ENCODE data around the gene TMEM121B. TPM values are rescaled to one million over a fixed set of nuclear protein-coding genes. Genes with fewer than 3 reads are reported as not detected.
"Not testable (repeated sequence)": the region's sequence is repeated elsewhere in the genome, so short reads cannot be mapped to it uniquely, and the experiment has no call there.

The TMEM121B gene
- total RNA-seq, 1 donor: not detected

DNA sequence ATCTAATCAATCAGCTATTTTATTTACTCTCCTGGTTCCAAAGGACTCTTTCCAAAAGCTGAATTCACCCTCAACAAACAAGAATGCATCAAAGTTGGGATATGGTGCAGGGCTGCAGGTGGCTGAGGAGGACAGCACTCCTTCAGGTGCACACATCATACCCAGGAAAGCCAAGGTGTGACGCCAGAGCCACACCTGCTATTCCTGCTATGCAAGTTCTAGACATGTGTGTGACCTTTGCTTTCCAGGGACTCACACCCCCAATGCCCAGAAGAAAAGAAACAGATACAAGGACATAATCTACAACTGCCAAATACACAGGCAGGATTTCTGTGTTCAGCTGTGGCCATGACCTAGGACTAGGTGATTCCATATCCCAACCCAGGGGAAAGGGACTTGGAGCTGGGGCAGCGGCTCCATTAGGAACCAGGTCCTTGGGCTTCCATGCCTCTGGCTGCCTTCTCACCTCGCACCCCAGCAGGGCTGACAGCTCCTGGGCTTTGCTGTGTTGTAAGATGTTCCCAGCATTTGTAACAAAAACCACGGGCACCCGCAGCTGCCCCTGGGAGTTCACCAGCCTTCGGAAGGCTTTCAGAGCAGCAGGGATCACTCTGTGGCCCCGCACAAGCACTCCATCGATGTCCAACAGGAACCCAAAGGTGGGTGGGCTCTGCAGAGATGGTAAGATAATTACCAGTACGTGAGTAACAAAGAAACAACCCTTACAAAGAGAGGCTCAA lies 28.1 kb upstream of the TMEM121B start:
- H3K27me3 ChIP-seq (ENCODE audit: insufficient read depth, low read length): no peaks in the 10 kb centered on the region
- no peak overlapping the region for H2AFZ ChIP-seq (ENCODE audit: low read length)
- H3K4me1 ChIP-seq (ENCODE audit: insufficient read depth, low read length): no peaks in the 10 kb centered on the region
- H3K4me2 ChIP-seq (ENCODE audit: insufficient read depth, low read length): no peak overlapping the region
- peaks cover 15% of the 10 kb centered on the region for H3K79me2 ChIP-seq (ENCODE audit: insufficient read depth, low read length)
- H3K9me3 ChIP-seq (ENCODE audit: low read depth, low read length): no peaks in the 10 kb centered on the region
- no peaks in the 10 kb centered on the region for H3K36me3 ChIP-seq (ENCODE audit: insufficient read depth, low read length)
- H3K27ac ChIP-seq (ENCODE audit: low read depth, low read length): no peak overlapping the region
- H3K4me3 ChIP-seq (ENCODE audit: insufficient read depth, low read length): no peak overlapping the region
- H4K20me1 ChIP-seq (ENCODE audit: insufficient read depth, low read length): peaks cover 15% of the 10 kb centered on the region
- peak; percentile 58 for DNase-seq (ENCODE audit: insufficient read length, low spot score, missing footprints)
- TF ChIP-seq, protein P1, sequence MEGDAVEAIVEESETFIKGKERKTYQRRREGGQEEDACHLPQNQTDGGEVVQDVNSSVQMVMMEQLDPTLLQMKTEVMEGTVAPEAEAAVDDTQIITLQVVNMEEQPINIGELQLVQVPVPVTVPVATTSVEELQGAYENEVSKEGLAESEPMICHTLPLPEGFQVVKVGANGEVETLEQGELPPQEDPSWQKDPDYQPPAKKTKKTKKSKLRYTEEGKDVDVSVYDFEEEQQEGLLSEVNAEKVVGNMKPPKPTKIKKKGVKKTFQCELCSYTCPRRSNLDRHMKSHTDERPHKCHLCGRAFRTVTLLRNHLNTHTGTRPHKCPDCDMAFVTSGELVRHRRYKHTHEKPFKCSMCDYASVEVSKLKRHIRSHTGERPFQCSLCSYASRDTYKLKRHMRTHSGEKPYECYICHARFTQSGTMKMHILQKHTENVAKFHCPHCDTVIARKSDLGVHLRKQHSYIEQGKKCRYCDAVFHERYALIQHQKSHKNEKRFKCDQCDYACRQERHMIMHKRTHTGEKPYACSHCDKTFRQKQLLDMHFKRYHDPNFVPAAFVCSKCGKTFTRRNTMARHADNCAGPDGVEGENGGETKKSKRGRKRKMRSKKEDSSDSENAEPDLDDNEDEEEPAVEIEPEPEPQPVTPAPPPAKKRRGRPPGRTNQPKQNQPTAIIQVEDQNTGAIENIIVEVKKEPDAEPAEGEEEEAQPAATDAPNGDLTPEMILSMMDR (IDR thresholded peaks at IDR 0.05; ENCODE audit: extremely low read depth, low read depth, low read length): no peak

- not testable (repeated sequence) for H3K79me2 ChIP-seq (ENCODE audit: insufficient read depth, low read length); H2AFZ ChIP-seq (ENCODE audit: low read length); DNase-seq (ENCODE audit: insufficient read length, low spot score, missing footprints); H3K36me3 ChIP-seq (ENCODE audit: insufficient read depth, low read length); H3K27me3 ChIP-seq (ENCODE audit: insufficient read depth, low read length); H3K4me2 ChIP-seq (ENCODE audit: insufficient read depth, low read length); H3K4me3 ChIP-seq (ENCODE audit: insufficient read depth, low read length); H3K27ac ChIP-seq (ENCODE audit: low read depth, low read length); H4K20me1 ChIP-seq (ENCODE audit: insufficient read depth, low read length); H3K4me1 ChIP-seq (ENCODE audit: insufficient read depth, low read length); H3K9me3 ChIP-seq (ENCODE audit: low read depth, low read length)
Measured at GRCh38 chr22:17147458-17147857, 26.3 kb upstream of the TMEM121B start.

GRCh38 chr22:17145021-17145680 lies 24.0 kb upstream of the TMEM121B start:
- DNase-seq (ENCODE audit: insufficient read length, low spot score, missing footprints): no peak
- Histone ChIP-seq H3K9me3 (ENCODE audit: low read depth, low read length) (no peaks in the 10 kb centered on the region), H3K4me2 (ENCODE audit: insufficient read depth, low read length) (no peak overlapping the region), H2AFZ (ENCODE audit: low read length) (no peak overlapping the region), H4K20me1 (ENCODE audit: insufficient read depth, low read length) (peaks cover 4% of the 10 kb centered on the region), H3K36me3 (ENCODE audit: insufficient read depth, low read length) (no peaks in the 10 kb centered on the region), H3K27ac (ENCODE audit: low read depth, low read length) (no peak overlapping the region), H3K79me2 (ENCODE audit: insufficient read depth, low read length) (no peaks in the 10 kb centered on the region), H3K4me3 (ENCODE audit: insufficient read depth, low read length) (no peak overlapping the region), H3K4me1 (ENCODE audit: insufficient read depth, low read length) (no peaks in the 10 kb centered on the region), H3K27me3 (ENCODE audit: insufficient read depth, low read length) (no peaks in the 10 kb centered on the region)
- TF ChIP-seq, protein P1 (IDR thresholded peaks at IDR 0.05; ENCODE audit: extremely low read depth, low read depth, low read length): no peak

- Histone ChIP-seq H3K27me3 (ENCODE audit: insufficient read depth, low read length) (no peaks in the 10 kb centered on the region), H4K20me1 (ENCODE audit: insufficient read depth, low read length) (peaks cover 3% of the 10 kb centered on the region), H3K36me3 (ENCODE audit: insufficient read depth, low read length) (no peaks in the 10 kb centered on the region), H3K4me1 (ENCODE audit: insufficient read depth, low read length) (no peaks in the 10 kb centered on the region), H3K9me3 (ENCODE audit: low read depth, low read length) (no peaks in the 10 kb centered on the region), H2AFZ (ENCODE audit: low read length) (no peak overlapping the region), H3K27ac (ENCODE audit: low read depth, low read length) (no peak overlapping the region), H3K79me2 (ENCODE audit: insufficient read depth, low read length) (no peaks in the 10 kb centered on the region), H3K4me2 (ENCODE audit: insufficient read depth, low read length) (no peak overlapping the region), H3K4me3 (ENCODE audit: insufficient read depth, low read length) (no peak overlapping the region)
- DNase-seq (ENCODE audit: insufficient read length, low spot score, missing footprints): no peak
- TF ChIP-seq, protein P1 (IDR thresholded peaks at IDR 0.05; ENCODE audit: extremely low read depth, low read depth, low read length): no peak
Measured at GRCh38 chr22:17143826-17144225, 22.7 kb upstream of the TMEM121B start.

Measured in osteoblast (primary cell).